ENCODE results near the gene SMIM33. TPM values are rescaled to one million over a fixed set of nuclear protein-coding genes. Genes with fewer than 3 reads are reported as not detected.

Gene SMIM33
- total RNA-seq, 1 experiment from 2014 or later, result not detected

- TF ChIP-seq, protein P1, sequence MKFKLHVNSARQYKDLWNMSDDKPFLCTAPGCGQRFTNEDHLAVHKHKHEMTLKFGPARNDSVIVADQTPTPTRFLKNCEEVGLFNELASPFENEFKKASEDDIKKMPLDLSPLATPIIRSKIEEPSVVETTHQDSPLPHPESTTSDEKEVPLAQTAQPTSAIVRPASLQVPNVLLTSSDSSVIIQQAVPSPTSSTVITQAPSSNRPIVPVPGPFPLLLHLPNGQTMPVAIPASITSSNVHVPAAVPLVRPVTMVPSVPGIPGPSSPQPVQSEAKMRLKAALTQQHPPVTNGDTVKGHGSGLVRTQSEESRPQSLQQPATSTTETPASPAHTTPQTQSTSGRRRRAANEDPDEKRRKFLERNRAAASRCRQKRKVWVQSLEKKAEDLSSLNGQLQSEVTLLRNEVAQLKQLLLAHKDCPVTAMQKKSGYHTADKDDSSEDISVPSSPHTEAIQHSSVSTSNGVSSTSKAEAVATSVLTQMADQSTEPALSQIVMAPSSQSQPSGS (CRISPR knock-in tag; IDR thresholded peaks at IDR 0.05; ENCODE audit: borderline replicate concordance, low read depth), result no peak
- no peak for TF ChIP-seq MLX (CRISPR knock-in tag; IDR thresholded peaks at IDR 0.05)
- no peak for TF ChIP-seq ZNF396 (CRISPR knock-in tag; IDR thresholded peaks at IDR 0.05; ENCODE audit: borderline replicate concordance)
These were observed 45.3 kb upstream of the SMIM33 start (continued) for GRCh38 chr5:139425497-139425896.

- H3K9me3 Mint-ChIP-seq, result no peaks in the 10 kb centered on the region
- ChIA-PET POLR2A (no interaction called here), CTCF (interaction anchor here (9.6 kb wide), 1 partner anchor 89 kb away, joined by 208 read pairs; no protein-coding TSS in a partner anchor)
- H3K27me3 Mint-ChIP-seq (ENCODE audit: low read depth), result no peaks in the 10 kb centered on the region
- no peak overlapping the region for H3K4me3 Mint-ChIP-seq
- H3K27ac Mint-ChIP-seq, result 0 out of 2 replicates have a peak overlapping the region, but pooled peaks have one; percentile 19
- ATAC-seq (no peak), DNase-seq (ENCODE audit: low spot score) (no peak)
- H3K4me1 Mint-ChIP-seq, result no peaks in the 10 kb centered on the region
- peaks cover 31% of the 10 kb centered on the region for H3K36me3 Mint-ChIP-seq
- no peak for TF ChIP-seq ZNF671 (CRISPR knock-in tag; IDR thresholded peaks at IDR 0.05)
- TF ChIP-seq PRRX2 (CRISPR knock-in tag; IDR thresholded peaks at IDR 0.05), result no peak
- TF ChIP-seq, protein P2, sequence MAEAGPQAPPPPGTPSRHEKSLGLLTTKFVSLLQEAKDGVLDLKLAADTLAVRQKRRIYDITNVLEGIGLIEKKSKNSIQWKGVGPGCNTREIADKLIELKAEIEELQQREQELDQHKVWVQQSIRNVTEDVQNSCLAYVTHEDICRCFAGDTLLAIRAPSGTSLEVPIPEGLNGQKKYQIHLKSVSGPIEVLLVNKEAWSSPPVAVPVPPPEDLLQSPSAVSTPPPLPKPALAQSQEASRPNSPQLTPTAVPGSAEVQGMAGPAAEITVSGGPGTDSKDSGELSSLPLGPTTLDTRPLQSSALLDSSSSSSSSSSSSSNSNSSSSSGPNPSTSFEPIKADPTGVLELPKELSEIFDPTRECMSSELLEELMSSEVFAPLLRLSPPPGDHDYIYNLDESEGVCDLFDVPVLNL (CRISPR knock-in tag; IDR thresholded peaks at IDR 0.05; ENCODE audit: borderline replicate concordance, low read depth), result no peak
- no peak for TF ChIP-seq TP53 (CRISPR knock-in tag; IDR thresholded peaks at IDR 0.05)
- no peak for TF ChIP-seq MXD4 (CRISPR knock-in tag; IDR thresholded peaks at IDR 0.05; ENCODE audit: borderline replicate concordance)
- TF ChIP-seq NFE2L1 (CRISPR knock-in tag; IDR thresholded peaks at IDR 0.05), result no peak
- TF ChIP-seq IRF1 (CRISPR knock-in tag; IDR thresholded peaks at IDR 0.05), result no peak
- TF ChIP-seq, protein P3, sequence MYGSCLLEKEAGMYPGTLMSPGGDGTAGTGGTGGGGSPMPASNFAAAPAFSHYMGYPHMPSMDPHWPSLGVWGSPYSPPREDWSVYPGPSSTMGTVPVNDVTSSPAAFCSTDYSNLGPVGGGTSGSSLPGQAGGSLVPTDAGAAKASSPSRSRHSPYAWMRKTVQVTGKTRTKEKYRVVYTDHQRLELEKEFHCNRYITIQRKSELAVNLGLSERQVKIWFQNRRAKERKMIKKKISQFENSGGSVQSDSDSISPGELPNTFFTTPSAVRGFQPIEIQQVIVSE (CRISPR knock-in tag; IDR thresholded peaks at IDR 0.05; ENCODE audit: borderline replicate concordance), result no peak
- no peak for TF ChIP-seq AR (CRISPR knock-in tag; IDR thresholded peaks at IDR 0.05)
- TF ChIP-seq, protein P4, sequence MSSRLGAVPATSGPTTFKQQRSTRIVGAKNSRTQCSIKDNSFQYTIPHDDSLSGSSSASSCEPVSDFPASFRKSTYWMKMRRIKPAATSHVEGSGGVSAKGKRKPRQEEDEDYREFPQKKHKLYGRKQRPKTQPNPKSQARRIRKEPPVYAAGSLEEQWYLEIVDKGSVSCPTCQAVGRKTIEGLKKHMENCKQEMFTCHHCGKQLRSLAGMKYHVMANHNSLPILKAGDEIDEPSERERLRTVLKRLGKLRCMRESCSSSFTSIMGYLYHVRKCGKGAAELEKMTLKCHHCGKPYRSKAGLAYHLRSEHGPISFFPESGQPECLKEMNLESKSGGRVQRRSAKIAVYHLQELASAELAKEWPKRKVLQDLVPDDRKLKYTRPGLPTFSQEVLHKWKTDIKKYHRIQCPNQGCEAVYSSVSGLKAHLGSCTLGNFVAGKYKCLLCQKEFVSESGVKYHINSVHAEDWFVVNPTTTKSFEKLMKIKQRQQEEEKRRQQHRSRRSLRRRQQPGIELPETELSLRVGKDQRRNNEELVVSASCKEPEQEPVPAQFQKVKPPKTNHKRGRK (CRISPR knock-in tag; IDR thresholded peaks at IDR 0.05; ENCODE audit: borderline replicate concordance), result no peak
- no peak for TF ChIP-seq CBFB (CRISPR knock-in tag; IDR thresholded peaks at IDR 0.05; ENCODE audit: low read depth)
- TF ChIP-seq, protein P5, sequence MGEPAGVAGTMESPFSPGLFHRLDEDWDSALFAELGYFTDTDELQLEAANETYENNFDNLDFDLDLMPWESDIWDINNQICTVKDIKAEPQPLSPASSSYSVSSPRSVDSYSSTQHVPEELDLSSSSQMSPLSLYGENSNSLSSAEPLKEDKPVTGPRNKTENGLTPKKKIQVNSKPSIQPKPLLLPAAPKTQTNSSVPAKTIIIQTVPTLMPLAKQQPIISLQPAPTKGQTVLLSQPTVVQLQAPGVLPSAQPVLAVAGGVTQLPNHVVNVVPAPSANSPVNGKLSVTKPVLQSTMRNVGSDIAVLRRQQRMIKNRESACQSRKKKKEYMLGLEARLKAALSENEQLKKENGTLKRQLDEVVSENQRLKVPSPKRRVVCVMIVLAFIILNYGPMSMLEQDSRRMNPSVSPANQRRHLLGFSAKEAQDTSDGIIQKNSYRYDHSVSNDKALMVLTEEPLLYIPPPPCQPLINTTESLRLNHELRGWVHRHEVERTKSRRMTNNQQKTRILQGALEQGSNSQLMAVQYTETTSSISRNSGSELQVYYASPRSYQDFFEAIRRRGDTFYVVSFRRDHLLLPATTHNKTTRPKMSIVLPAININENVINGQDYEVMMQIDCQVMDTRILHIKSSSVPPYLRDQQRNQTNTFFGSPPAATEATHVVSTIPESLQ (CRISPR knock-in tag; IDR thresholded peaks at IDR 0.05), result no peak
- TF ChIP-seq ESRRA (CRISPR knock-in tag; IDR thresholded peaks at IDR 0.05; ENCODE audit: borderline replicate concordance), result no peak
- TF ChIP-seq GRHL2 (CRISPR knock-in tag; IDR thresholded peaks at IDR 0.05; ENCODE audit: insufficient replicate concordance, severe bottlenecking), result no peak
- no peak for TF ChIP-seq USF2 (CRISPR knock-in tag; IDR thresholded peaks at IDR 0.05)
- TF ChIP-seq ATF3 (CRISPR knock-in tag; conservative IDR thresholded peaks at IDR 0.05), result no peak
These were observed 44.5 kb upstream of the SMIM33 start for GRCh38 chr5:139426203-139426885.
